HG03064 (cell line): Measurements from ENCODE around the gene SUDS3.
"Not testable (repeated sequence)": the region's sequence is repeated elsewhere in the genome, so short reads cannot be mapped to it uniquely, and the experiment has no call there.

Experiments
- ATAC-seq: cut with Tn5 transposase; IDR thresholded peaks from one replicate; pipeline ENCODE4 v1.9.1; 2021; ENCODE audit warnings: low read depth; ENCODE audit not compliant: unreplicated experiment

The SUDS3 gene

DNA sequence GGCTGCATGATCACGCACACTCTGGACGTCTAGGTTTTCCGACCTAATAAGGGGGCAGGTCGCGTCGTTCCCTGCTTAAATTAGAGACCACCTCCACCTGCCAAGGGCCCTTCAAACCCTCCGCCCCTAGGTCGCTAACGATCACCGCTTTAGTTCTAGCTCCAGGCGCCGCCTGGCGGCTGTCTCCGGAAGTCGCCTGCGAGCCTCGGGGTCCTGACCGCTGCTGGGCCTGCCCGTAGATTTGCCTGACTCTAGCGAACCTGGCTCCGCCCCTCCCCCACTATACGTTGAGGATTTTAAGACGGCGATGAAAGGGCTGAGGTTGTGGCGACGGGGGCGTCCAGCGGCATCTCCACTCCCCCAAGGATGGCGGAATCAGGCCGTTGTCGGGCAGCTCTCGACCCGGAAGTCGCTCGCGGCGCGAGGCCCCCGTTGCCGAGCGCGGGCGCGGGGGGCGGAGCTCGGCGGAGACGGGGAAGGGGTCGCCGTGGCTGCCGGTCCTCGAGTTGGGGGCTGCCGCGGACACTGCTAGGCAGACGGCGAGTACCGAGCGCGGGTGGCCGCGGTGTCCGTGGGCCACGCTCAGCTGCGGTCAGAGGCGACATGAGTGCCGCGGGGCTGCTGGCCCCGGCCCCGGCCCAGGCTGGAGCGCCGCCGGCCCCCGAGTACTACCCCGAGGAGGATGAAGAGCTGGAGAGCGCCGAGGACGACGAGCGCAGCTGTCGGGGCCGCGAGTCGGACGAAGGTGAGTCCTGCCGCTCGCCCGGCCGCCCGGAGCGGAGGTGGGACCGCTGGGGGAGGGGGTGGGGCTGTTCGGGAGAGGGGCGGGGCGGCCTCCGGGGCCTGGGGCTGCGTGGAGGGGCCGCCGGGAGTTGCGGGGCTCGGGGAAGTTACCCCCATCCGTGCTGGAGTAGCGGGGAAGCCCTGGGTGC is at the start of gene SUDS3:
TSS of gene SUDS3 (plus strand) at position 467 of the 932 bp plus-strand sequence. CDS start at position 604, 137 bp downstream.
- peak; percentile 33 for ATAC-seq

DNA sequence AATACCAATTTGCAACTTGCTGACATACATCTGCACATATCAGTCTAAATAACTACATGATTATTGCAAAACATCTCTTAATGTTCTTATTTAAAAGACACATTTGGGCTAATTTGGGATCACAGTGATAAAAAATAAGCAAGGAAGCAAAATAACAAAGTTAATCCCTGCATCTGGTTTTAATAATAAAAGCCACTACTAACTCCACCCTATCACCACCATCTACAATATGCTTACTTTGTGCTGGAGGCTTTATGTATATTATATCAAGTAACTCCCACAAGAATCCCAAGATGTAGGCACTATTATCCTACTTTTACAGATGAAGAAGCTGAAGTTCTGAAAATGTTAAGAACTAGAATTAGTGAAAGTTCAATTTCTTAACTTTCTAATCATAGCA is 49.4 kb upstream of the SUDS3 start:
- no peak for ATAC-seq

GRCh38 chr12:118327391-118327790 is 49.0 kb upstream of the SUDS3 start:
- ATAC-seq: no peak

DNA sequence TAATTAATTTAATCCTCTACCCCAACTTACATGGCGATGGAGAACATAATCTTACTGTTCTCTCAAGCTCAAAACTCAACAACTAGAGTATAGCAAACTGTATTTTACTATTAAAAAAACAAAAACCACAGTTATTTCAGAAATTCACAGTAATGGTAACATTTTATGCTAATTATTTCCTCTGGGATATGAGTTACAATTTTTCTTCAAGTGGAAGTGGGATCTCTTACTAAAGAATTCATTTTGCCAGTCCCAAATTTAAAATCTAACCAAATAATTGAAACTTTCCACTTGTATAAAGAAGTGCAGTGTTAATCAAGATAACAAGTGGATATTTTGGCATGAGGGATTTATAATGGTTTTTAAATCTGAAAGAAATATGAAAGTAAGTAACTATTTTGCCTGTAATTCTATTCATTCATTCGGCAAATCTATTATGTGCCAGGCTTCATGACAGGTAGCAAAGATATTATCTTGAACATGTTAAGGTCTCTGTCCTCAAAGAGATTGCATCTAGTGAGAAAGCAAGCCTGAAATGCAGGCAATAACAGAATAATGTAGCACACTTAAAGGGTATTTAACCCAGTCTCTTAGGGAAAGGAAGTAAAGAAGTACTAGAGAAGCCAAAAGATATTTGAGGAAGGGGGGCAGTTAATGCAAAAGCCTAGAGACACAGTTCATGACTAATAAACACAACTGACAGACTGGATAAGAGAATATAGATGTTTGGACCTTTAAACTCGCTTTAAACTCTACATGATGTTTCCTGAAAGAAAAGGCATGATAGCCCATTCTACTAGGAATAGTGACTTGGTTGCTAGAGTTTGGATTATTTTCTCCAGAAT is 47.6 kb upstream of the SUDS3 start:
- no peak for ATAC-seq

DNA sequence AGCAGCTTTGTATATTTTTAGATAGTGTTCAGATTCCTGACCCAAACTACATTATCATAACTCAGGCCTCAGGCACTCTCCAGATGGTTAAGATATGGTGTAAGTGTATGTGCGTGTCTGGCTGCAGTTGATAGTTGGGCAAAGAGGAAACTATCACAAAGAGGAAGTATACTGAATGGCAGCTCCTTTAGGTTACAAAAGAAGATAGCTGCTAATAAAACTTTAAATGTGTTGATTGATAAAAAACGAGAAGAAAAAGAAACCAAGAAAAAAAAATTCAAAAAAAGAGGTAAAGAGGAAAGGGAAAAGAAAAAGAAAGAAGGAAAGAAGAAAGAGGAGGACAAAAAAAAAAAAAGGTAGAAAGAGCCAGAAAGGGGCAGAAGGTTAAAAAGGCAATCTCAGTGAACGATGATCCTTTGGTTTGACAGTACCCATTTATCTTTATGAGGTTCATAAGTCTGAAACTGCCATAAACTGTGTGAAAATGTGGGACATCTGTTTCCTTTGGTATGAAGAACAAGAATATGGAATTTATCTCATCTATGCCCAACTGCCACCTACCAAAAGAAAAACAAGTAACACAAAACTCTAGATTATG is 45.8 kb upstream of the SUDS3 start:
- ATAC-seq: peak; percentile 74

DNA sequence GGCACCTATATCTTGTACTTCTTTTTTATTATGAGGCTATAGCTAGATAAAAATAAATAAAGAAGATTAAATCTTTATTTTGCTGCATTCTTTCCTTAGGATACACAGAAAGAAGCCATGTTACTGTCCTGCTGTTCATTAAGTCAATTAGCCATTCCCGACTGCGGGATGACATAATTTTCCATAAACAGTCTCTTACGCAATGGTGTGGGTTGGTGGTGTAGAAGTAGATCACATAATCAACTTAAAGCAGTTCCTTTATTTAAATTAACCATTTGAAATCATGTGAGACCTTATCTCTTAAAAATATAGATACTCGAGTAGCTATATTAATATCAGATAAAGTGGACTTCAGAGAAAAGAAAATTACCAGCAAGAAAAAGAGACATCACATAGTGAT is 43.8 kb upstream of the SUDS3 start:
- no peak for ATAC-seq

DNA sequence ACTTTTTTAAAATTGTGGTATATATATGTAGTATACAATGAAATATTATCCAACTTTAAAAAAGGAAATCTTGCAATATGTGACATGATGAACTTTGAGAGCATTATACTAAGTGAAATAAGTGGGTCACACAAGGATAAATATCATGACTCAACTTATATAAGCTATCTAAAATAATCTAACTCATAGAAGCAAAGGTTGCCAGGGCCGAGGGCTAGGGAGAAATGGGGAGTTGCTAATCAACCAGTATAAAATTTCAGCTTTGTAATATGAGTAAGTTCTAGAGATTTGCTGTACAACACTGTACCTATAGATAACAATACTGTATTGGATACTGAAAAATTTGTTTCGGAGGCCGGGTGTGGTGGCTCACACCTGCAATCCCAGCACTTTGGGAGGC is 42.1 kb upstream of the SUDS3 start:
- no peak for ATAC-seq

- ATAC-seq: no peak
Measured at GRCh38 chr12:118334939-118335567, 41.3 kb upstream of the SUDS3 start.

DNA sequence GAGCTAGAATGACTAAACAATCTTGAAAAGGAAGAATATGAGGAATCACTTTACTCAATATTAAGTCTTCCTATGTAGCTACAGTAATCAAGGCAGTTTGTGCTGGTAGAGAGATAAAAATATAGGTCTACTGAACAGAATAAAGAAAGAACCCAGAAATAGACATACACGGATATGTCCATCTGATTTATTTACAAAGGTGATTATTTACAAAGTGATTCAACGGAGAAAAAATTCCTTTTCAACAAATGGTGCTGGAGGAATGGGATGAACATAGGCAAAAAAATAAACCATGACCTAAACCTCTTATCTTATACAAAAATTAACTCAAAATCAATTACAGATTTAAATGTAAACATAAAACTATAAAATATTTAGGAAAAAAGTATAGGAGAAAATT is 40.2 kb upstream of the SUDS3 start:
- no peak for ATAC-seq

- ATAC-seq: no peak
Measured at GRCh38 chr12:118337194-118337838, 39.0 kb upstream of the SUDS3 start.

DNA sequence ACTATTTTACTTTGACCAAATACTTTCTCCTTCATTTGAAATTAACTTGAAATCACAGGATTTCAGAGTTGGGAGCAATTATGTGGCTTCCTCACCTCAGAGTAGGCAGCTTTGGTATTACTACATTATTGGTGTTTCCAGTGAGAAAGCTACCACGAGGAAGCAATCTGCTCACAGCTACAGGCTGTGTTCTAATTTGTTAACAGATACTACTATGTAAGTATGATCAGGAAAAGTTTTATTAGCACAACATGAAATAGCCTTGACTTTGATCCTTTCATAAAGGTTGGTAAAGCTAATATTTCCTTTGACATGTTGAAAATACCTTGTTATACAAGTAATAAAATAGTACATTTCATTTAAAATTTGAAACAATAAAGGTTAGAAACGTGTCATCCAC is 34.3 kb upstream of the SUDS3 start:
- ATAC-seq: no peak

DNA sequence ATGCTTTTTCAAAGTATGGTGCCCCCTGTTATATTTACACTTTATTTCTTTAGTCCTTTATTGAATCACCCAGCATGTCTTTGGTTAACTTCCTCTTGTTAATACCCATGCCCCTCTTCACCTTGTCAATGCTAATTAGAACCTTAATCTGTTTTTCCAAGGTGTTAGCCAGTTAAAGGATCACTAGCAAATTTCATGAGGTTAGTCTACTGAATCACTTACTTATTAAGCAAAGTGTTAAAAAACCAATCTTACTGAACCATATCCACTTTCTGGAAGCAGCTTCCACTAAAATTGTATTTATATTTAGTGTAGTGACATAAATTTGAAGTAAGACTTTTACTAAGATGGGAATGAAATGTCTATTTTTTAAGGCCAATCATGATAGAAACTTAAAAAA is 31.5 kb upstream of the SUDS3 start:
- no peak for ATAC-seq

DNA sequence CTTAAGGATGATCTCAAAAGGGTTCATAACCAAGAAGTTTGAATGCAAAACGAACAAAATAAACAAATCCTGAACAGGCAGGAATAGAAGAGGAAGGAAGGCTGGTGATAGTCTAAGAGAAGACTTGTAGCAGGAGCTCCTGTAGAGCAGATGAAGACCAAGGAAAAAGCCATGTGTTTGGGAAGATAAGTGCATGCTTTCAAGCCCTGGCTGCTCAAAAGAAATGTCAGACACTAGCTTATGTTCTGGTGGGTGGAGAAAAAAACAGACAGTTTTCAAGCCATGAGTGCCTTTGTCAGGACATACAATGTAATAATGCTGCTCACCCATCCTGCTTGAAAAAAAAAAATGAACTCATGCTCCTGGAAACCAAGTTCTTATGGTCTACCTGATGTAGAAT is 31.0 kb upstream of the SUDS3 start:
- no peak for ATAC-seq

DNA sequence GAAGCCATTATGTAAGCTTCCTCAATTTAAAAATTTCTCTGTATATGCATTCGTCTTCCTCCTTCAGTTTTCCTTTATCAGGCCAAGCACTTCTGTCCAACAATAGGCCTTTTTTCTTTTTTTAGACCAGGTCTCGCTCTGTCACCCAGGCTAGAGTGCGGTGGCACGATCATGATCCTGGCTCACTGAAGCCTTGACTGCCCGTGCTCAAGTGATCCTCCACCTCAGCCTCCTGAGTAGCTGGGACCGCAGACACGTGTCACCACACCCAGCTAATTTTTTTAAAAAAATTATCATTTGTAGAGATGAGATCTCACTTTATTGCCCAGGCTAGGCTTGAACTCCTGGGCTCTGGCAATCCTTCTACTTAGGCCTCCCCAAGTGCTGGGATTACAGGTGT is 29.5 kb upstream of the SUDS3 start:
- peak; percentile 69 for ATAC-seq

- no peak for ATAC-seq
Measured at GRCh38 chr12:118347916-118348315, 28.4 kb upstream of the SUDS3 start.

DNA sequence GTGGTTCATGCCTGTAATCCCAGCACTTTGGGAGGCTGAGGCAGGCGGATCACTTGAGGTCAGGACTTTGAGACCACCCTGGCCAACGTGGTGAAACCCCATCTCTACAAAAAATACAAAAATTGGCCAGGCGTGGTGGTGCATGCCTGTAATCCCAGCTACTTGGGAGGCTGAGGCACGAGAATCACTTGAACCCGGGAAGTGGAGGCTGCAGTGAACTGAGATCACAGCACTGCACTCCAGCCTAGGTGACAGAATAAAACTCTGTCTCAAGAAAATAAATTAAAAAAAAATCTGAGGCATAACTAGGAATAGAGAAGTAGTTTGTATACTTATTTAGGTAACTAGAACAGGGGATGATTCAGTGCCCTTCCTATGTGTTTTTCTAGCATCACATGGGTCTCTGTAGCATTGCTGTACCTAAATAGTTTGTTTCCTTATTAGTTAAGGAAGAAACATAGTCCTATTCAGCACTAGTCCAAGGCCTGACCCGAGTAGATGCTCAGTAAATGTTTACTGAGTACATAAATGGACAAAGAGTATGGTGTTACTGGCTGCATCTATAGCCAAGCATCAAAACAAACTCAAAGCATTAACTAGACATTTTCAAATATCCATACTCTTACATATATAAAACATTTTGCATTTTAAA is 25.3 kb upstream of the SUDS3 start:
- no peak for ATAC-seq

- ATAC-seq: no peak
Measured at GRCh38 chr12:118353721-118354120, 22.6 kb upstream of the SUDS3 start.

DNA sequence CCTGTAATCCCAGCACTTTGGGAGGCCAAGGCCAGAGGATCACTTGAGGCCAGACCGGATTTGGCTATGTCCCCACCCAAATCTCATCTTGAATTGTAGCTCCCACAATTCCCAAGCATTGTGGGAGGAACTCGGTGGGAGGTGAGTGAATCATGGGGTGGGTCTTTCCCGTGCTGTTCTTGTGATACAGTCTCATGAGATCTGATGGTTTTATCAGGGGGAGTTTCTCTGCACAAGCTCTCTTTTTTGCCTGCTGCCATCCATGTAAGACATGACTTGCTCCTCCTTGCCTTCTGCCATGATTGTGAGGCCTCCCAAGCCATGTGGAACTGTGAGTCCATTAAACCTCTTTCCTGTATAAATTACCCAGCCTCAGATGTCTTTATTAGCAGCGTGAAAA is 21.9 kb upstream of the SUDS3 start:
- ATAC-seq: not testable (repeated sequence)

- no peak for ATAC-seq
Measured at GRCh38 chr12:118354903-118355302, 21.5 kb upstream of the SUDS3 start.

- no peak for ATAC-seq
Measured at GRCh38 chr12:118355843-118356242, 20.5 kb upstream of the SUDS3 start.
